GM19372 (cell line): Measurements from ENCODE around the gene ARFGEF2.
"Not testable (repeated sequence)": the region's sequence is repeated elsewhere in the genome, so short reads cannot be mapped to it uniquely, and the experiment has no call there.

Experiments used
- ATAC-seq: cut with Tn5 transposase; IDR thresholded peaks from one replicate; pipeline ENCODE4 v1.9.1; 2021; ENCODE audit warnings: mild to moderate bottlenecking, low read depth, moderate library complexity; ENCODE audit not compliant: unreplicated experiment

The ARFGEF2 gene

DNA sequence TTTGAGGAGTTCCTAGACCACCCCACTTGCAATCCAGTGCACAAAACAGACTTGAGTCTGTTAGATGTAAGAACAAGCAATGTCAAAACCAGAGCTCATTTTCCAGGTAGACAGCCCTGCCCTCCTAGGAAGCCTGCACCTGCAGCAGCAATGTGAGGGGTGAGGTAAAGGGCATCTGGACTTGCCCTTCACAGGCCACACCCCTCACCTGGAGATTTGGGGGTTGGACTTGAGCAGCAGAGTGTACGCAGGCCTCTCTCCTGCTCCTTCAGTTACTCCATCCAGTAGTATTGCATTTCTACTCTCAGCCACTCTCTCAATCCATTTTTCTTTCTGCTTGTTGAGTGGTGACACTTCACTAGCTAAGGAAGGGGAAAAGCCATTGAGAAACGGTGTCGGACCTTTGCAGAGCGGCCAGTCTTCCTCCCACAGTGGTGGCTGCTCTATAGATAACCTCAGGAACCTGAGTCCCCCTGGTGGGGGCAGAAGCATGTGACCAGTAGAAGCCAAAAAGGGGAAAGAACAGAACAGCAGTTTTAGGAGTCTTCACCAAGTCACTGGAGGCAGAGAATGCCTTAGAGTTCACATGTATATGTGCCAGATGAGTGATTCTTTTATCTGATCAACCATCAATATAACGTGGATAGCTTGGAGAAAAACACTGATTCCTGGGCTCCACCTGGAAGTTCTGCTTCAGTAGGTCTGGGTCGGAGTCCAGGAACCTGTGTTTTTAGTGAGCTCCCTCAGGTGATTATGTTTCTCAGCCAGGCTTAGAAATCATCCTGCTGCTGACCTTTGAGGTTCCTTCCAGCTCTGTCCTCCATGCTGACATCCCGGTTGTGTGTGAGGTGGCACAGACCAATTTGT lies 28.0 kb downstream of the ARFGEF2 start:
- no peak for ATAC-seq

DNA sequence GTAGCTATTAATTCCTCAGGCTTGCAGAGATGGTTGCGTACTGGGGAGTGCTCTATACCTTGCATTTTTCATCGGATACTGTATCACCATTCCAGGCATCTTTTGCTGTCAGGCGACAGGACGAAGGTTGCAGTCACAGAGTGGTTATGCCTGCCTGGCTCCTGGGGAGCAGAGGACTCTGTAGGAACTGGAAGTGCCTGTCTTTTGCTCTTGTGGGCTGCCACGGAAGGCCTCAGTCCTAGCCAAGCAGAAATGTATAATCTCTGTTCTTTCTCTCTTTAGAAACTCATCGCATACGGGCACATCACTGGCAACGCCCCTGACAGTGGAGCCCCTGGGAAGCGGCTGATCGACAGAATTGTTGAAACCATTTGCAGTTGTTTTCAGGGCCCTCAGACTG lies 29.5 kb downstream of the ARFGEF2 start:
- ATAC-seq, result no peak

DNA sequence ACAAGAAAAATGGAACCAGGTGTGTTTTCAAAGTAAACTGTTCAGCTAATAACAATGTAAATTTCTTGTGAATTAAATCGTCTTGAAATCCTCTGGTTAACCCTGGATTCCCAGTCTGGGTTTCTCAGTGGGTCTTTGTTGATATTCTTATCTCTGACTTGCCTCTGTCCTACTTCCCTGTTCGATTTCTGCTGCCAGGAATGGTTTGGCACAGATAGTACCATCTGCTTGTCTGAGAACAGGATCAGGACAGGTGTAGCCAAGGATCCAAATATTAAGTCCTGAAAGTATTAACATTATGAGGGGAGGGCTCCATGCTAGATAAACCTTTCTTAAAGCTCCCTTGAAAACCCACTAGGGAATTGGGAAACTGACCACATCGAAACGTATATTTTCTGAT lies 30.1 kb downstream of the ARFGEF2 start:
- no peak for ATAC-seq

DNA sequence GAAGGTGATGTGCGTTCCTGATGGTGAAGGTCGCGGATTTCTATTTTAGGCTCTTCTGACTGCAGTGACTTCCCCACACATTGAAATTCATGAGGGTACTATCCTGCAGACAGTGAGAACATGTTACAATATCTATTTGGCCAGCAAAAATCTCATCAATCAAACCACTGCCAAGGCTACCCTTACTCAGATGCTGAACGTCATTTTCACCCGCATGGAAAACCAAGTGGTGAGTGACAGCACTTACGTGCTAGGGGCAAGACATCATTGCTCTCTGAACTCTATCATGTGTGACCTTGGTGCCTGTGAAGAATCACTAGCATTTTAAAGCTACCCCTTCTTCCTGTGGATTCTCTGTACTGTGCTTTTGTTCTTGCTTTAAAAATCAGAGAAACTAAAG lies 31.1 kb downstream of the ARFGEF2 start:
- ATAC-seq, result no peak

DNA sequence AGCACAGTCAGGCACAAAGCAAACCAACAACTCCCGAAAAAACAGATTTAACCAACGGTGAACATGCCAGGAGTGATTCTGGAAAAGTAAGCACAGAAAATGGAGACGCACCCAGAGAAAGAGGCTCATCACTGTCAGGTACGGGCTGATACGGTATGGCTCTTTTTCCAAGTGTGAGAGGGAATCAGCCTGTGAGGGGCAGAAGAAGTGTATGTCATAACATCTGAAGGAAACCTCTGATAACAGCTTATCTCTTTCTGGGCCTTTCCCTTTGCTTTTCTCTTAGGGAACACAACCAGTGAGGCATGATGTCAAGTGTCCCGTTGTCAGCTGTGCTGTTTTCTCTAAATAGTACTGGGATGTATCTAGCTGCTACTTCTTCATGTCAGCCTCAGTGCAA lies 32.1 kb downstream of the ARFGEF2 start:
- ATAC-seq, result no peak

DNA sequence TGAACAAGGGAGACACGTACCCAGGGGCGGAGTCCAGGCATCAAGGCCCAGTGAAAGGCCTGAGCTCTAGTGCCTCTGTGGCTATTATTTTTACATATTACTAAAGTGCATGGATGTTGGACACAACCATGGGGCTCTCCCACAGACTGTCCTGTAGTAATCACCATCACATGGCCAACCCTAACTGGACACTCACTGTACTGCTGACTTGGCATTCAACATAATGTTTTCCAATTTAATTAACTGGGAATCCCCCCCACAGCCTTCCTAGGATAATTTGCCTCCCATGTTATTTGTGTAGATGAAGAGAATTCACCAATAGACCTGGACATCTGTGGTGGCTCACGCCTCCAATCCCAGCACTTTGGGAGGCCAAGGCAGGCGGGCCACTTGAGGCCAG lies 34.5 kb downstream of the ARFGEF2 start:
- ATAC-seq, result no peak

DNA sequence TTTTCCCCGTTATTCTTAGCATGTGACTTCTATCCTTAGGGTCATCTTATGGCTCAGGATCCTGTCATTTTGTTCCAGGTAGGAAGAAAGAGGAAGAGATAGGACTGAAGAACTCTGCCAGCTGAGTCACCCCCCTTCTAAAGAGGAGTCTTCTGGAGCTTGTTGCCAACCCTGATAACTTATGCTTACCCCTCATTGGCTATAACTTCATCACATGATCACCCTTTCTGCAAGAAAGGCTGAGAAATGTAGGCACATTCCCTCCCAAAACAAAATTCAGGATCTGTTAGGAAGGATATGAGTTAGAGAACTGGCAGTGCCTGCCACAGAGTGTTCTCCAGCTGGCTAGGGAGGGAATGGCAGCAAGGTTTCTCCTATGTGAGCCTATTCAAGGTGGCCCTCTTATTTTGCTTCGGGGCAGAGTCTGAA lies 35.6 kb downstream of the ARFGEF2 start:
- no peak for ATAC-seq

DNA sequence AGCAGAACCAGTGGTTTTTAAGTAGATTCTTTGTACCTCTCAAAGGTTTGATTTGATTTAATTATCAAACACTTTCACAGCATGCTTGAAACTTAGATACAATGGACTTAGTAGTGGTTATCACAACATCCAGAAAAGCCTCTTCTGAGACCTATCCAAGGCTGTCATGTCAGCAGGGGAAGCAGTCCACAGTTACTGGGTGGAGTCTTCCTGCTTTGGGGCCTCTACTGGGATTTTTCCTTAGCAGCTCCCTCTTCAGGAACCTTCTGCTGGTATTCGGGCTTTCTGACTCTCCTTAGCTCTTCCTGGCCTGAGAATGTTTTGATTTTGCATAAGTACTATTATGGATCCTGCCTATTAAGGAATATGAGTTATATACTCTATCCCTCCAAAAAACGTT lies 36.0 kb downstream of the ARFGEF2 start:
- ATAC-seq, result no peak

DNA sequence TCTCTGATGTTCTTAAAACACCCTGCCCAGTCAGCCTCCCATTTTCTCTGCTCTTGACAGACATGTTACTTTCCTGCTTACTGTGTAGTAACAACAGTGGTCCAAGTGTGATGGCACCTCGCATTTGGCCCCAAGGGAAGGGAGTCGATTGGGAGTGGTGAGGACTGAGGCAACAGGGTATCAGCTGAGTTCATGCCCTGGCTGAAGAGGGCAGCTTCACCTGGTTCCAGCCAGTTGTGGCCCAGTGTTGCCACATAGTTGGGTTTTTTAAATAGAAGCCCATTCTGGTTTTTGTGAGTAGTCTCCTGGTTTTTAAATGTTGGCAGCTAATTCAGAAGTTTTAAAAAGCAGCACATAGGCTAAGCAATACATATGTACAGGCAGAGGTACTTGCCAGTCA lies 37.2 kb downstream of the ARFGEF2 start:
- no peak for ATAC-seq

DNA sequence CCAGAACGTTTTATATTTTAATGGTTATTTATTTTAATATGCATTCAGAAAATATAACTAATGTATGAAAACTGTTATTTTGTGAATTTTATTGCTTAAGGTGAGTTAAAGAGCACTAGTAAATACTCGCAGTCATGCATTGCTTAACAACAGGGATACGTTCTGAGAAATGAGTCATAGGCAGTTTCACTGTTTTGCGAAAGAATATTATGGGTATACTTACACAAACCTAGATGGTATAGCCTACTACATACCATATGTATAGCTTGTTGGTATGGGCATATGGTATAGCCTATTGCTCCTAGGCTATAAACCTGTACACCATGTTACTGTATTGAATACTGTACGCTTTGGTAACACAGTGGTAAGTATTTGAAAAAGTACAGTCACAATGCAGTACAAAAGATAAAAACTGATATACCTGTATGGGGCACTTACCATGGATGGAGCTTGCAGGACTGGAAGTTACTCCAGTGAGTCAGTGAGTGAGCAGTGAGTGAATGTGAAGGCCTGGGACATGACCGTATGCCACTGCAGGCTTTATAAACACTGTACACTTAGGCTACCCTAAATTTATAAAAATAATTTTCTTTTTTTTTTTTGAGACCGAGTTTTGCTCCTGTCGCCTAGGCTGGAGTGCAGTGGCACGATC lies 38.5 kb downstream of the ARFGEF2 start:
- no peak for ATAC-seq

DNA sequence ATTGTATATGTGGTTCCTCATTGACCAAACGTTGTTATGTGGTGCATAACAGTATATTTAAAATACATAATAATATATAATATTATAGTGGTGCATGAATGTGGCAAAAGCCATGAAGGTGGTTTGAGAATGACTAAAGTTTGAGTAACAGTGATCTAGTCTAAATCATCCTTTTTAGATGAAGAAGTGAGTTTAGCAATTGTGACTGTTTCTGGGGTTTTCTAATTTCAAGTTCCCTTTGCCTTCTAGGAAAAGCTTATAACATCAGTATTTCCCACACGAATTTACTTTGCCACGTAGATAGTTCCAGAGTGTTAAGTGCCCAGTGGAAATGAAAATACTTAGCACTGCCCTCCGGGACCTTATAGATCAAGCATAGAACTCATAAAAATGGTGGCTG lies 40.9 kb downstream of the ARFGEF2 start:
- ATAC-seq, result no peak

DNA sequence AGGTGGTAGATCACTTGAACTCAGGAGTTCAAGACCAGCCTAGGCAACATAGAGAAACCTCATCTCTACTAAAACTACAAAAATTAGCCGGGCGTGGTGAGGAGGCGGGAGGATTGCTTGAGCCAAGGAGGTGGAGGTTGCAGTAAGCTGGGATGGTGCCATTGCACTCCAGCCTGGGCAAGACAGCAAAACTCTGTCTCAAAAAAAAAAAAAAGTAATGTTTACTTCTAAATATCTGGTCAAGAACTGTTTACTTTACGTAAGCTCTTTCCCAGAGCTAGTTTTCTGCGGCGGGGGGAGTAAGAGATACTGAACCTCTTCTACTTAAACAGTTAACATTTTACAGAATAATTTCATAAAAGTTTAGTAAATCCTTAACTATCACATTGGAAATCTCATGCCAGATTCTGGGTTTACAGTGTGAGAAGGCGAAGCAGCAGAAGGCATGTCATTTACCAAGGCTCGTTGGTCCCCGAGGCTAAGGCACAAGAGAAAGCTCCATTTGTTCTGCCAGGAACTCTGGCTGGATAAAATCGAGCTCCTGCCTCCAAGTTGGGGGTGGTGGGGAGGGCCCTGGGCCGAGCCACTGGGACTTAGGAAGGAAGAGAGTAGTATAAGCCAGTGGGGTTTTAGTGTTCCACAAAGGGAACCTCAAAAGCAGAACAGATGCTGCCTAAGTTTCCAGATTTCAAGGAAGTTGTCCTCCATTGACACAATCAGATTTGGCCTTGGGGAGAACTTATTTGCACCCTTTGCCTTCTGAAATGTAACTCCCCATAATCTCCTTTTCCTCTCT lies 41.7 kb downstream of the ARFGEF2 start:
- ATAC-seq, result no peak

DNA sequence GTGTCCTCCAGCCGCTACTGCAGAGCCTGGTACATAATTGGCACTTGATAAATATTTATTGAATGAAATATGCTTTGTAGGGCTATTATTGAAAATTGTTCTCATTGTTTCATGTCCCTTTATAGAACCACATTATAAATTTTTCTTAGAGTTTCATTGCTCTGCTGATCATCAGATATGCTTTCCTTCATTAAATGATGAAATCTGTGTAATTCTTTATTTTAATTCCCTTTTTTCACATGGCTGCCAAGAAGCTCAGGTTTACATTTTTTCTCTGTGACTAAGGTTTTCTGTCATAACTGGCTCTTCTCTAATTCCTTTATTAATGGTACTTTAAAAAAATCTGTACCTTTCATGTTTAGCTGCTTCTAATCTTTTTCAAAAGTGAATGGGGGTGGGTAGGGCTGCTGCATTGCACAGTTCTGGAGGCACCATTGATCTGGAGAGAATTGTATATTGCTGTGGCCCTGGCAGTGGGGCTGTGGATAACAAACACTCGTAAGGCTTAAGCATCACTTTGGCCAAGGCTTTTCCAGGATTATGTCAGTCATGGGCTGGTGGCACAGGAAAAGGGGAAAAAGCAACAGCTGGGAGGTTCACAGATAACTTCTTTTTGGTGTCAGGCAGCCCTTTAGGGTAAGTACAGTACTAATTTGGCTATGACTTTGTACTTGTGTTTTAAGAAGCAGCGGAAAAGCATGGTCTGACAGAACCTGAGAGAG lies 43.8 kb downstream of the ARFGEF2 start:
- ATAC-seq, result no peak

DNA sequence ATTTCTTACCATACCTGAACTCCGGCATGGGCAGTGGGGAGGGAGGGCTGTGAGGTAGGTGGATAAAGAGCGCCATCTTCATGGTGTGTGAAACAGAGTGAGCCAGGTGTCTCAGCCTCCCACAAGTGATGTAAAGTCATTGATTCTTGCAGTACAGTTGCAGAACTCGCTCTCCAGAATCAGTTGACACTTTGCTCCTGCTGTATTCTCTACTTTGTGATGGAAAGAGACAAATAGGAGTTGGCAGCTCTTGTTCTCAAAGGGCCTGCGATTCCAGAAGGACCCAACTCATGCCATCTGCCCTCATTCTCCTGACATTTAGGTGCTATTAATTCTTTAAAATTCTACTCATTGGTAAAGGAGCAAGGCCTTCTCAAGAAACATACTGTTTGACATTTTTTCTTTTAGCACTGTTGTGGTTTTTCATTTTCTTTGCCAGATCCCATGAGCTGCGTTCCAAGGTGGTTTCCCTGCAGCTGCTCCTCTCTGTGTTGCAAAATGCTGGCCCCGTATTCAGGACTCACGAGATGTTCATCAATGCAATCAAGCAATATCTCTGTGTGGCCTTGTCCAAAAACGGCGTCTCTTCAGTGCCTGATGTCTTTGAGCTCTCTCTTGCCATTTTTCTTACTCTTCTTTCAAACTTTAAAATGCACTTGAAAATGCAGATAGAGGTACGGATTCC lies 49.3 kb downstream of the ARFGEF2 start:
- ATAC-seq, result no peak

DNA sequence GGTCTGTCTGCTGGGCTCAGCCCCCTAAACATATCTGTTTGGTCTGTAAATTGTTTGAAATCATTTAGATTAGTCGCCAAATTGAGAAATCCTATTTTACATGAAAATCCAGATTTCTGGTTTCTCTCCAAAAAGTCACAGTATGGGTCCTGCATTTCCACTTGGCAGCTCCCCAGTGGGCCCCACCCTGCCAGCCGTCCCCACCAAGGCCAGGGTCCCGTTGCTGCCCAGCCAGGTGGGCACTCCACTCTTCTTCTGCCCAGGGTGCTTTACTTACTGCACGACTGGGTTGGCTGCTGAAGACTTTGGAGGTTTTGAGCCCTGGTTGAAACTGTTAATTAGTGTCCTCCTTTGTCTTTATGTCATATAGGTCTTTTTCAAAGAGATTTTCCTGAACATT lies 50.4 kb downstream of the ARFGEF2 start:
- no peak for ATAC-seq

DNA sequence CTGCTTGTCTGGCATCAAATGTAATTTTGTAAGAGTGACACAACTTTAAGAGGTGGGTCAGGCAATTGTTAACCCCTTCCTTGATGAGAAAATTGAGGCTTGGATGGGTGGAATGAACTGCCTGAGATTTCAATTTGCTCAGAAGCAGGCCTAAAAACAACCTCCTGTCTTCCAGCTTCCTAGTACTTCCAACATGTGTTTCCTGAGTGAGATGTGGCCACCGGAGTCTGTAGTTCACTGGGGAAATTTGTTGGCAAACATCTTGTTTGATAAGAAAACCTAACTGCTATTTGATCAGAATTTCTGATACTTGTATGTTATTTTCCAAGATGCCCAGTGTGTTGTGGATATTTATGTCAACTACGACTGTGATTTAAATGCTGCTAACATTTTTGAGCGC lies 51.3 kb downstream of the ARFGEF2 start:
- no peak for ATAC-seq

DNA sequence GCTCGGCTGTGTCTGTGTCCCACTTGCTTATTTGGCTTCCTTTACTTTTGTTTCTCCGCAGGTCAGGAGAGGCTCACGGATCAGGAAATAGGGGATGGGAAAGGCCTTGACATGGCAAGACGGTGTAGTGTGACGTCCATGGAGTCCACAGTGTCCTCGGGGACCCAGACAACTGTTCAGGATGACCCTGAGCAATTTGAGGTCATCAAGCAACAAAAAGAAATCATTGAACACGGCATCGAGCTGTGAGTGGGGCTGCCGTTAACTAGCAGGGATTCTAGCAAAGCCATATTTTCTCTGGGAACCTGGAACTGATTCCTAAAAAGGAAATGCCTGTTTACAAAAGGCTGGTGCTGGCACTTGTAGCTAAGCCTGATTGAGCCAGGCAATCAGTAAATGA lies 54.4 kb downstream of the ARFGEF2 start:
- no peak for ATAC-seq

DNA sequence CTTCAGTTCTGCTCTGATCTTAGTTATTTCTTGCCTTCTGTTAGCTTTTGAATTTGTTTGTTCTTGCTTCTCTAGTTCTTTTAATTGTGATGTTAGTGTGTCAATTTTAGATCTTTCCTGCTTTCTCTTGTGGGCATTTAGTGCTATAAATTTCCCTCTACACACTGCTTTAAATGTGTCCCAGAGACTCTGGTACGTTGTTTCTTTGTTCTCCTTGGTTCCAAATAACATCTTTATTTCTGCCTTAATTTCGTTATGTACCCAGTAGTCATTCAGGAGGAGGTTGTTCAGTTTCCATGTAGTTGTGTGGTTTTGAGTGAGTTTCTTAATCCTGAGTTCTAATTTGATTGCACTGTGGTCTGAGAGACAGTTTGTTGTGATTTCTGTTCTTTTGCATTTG lies 58.5 kb downstream of the ARFGEF2 start:
- not testable (repeated sequence) for ATAC-seq

DNA sequence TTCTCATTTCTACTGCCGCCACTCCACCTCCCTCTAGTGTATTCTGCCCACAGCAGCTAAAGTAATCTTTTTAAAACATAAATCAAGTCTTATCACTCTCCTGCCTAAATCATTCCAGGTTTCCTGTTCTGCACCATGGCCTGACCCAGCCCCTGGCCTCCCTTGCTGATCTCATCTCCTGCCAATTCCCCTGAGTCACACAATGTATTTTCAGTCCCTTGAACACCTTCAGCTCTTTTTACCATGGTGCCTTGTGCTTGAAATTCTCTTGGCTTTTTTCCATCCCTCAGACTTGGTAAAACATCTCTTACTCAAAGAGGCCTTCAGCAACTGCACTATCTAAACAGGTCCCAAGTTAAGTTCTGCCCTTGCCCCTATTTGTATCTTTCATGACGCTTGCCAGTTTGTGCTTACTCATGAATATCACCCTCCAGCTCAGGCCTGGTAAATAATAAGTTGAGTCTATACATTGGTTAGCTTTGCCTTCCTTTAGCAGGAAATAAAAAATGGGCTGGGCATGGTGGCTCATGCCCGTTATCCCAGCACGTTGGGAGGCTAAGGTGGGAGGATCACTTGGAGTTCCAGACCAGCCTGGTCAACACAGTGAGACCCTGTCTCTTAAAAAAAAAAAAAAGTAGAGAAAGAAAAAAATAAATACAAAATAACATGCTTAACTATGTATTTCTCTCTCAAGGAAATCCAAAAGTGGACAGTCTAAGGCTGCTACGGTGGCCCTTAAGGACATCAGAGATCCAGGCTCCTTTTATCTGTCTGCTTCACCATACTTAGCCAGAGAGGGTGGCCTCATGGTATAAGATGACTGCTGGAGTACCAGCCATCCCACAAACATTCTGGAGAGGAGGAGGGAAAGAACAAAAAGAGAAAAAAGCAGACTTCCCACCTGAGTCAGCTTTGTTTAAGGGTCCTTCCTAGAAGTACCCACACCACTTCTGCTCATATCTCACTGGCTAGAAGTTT lies 62.2 kb downstream of the ARFGEF2 start:
- no peak for ATAC-seq
